ENCODE results near the gene FSTL4.

GRCh38 chr5:133552925-133553525, 59.3 kb downstream of the FSTL4 start:
- TF ChIP-seq EZH2 (IDR thresholded peaks at IDR 0.05; ENCODE audit: borderline replicate concordance, low read depth, low read length, severe bottlenecking) (no peak), CTCF (IDR thresholded peaks at IDR 0.05; ENCODE audit: borderline replicate concordance, extremely low read depth, low read length, poor library complexity, severe bottlenecking) (peak; percentile 88)
